Thymus (tissue), 11 donors: ENCODE results near the gene SPTBN1. TPM values are rescaled to one million over a fixed set of nuclear protein-coding genes. Genes with fewer than 3 reads are reported as not detected.

Source experiments
- DNase-seq, 9 donors: peaks; one replicate each; pipeline ENCODE4 v3.0.0-alpha.2; 2013; ENCODE audit warnings: low spot score in 9 of 9, low read depth in 6 of 9, missing footprints in 1 of 9
- H3K27ac ChIP-seq, 2 donors: one replicate each; pipeline ENCODE4 v1.5.1; 2013; ENCODE audit warnings: control low read depth in 1 of 2, low read depth in 1 of 2, low read length in 1 of 2, mild to moderate bottlenecking in 1 of 2, moderate library complexity in 1 of 2
- H3K27me3 ChIP-seq, 2 donors: one replicate each; pipeline ENCODE4 v1.5.1; 2013; ENCODE audit warnings: low read length in 1 of 2; ENCODE audit not compliant: control insufficient read depth in 2 of 2, insufficient read depth in 1 of 2
- H3K36me3 ChIP-seq, 2 donors: one replicate each; pipeline ENCODE4 v1.5.1; 2013; ENCODE audit warnings: low read length in 1 of 2, mild to moderate bottlenecking in 1 of 2, moderate library complexity in 1 of 2; ENCODE audit not compliant: control insufficient read depth in 2 of 2, insufficient read depth in 2 of 2
- H3K4me1 ChIP-seq, 2 donors: one replicate each; pipeline ENCODE4 v1.5.1; 2013; ENCODE audit warnings: low read length in 2 of 2; ENCODE audit not compliant: control insufficient read depth in 2 of 2, insufficient read depth in 2 of 2
- H3K4me3 ChIP-seq, 2 donors: one replicate each; pipeline ENCODE4 v1.5.1; 2013; ENCODE audit warnings: low read length in 2 of 2, control low read depth in 1 of 2, mild to moderate bottlenecking in 1 of 2
- H3K9me3 ChIP-seq, 2 donors: one replicate each; pipeline ENCODE4 v1.5.1; 2013; ENCODE audit warnings: low read length in 1 of 2, mild to moderate bottlenecking in 1 of 2; ENCODE audit not compliant: control insufficient read depth in 2 of 2, insufficient read depth in 1 of 2
- WGBS: extraction: QIAGEN DNeasy Blood & Tissue Kit; methylation state at CpG from one replicate; pipeline ENCODE4 v1.1.7; 2013; 5-methylcytosine and 5-hydroxymethylcytosine counted together
- polyA plus RNA-seq: library from polyadenylated mRNA; stranded (reverse); fragments of 200-250 nt; gene quantifications from one replicate; pipeline ENCODE4 v1.2.3, GENCODE V29; 2013
- total RNA-seq: library from RNA; stranded (reverse); fragments of 120-200 nt; gene quantifications from one replicate; pipeline ENCODE4 v1.2.4, GENCODE V29; 2013
- donor health status: healthy.

Gene SPTBN1
- total and polyA plus RNA-seq, 2 donors: 37.1 to 74.4 TPM

GRCh38 chr2:54556621-54557121 is 100.5 kb downstream of the SPTBN1 start:
- Histone ChIP-seq H3K36me3 (no peaks in the 10 kb centered on the region), H3K9me3 (no peaks in the 10 kb centered on the region), H3K4me3 (no peak overlapping the region), H3K27me3 (no peaks in the 10 kb centered on the region), H3K27ac (peak overlapping the region in 1 of 2 donors; percentile 56), H3K4me1 (peaks cover 7 to 36% of the 10 kb centered on the region in 2 donors)
- WGBS: 34% methylated on average over 2 of the region's 2 CpGs
- DNase-seq: no peak

DNA sequence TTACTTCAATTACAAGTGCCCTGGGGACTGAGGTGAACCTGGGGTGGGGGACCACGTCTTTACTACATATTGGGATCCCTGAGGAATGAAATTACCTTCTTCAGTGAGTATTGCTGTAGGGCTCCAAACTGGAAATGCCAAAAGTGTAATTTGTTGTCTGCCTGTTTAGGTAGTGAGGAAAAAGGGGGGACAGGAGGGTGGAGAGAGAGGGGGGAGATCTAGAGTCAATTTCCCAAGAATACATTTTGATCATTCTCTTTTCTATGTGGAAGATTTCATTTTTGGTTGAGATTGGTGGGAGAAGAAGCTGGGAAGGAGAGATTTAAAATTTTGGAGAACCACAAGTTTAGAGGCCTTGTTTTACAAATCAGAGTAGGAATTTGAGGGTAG is 101.1 kb downstream of the SPTBN1 start:
- peak overlapping the region; percentile 76 to 92 for H3K27ac ChIP-seq
- H3K36me3 ChIP-seq: no peaks in the 10 kb centered on the region
- WGBS: 92% methylated on average over 1 of the region's 1 CpG
- H3K4me3 ChIP-seq: peak overlapping the region; percentile 67 to 76
- peaks cover 8 to 40% of the 10 kb centered on the region in 2 donors for H3K4me1 ChIP-seq
- H3K9me3 ChIP-seq: no peaks in the 10 kb centered on the region
- no peaks in the 10 kb centered on the region for H3K27me3 ChIP-seq
- DNase-seq: no peak

- H3K4me1 ChIP-seq: peaks cover 13 to 44% of the 10 kb centered on the region in 2 donors
- H3K27ac ChIP-seq: peak overlapping the region; percentile 76 to 92
- no peaks in the 10 kb centered on the region for H3K36me3 ChIP-seq
- 2% methylated on average over 48 of the region's 48 CpGs for WGBS
- peak in 4 of 9 donors; percentile 56 to 80 (median 70) for DNase-seq
- H3K9me3 ChIP-seq: no peaks in the 10 kb centered on the region
- no peaks in the 10 kb centered on the region for H3K27me3 ChIP-seq
- peak overlapping the region; percentile 67 to 76 for H3K4me3 ChIP-seq
These were observed 101.6 kb downstream of the SPTBN1 start for GRCh38 chr2:54557601-54558187.

DNA sequence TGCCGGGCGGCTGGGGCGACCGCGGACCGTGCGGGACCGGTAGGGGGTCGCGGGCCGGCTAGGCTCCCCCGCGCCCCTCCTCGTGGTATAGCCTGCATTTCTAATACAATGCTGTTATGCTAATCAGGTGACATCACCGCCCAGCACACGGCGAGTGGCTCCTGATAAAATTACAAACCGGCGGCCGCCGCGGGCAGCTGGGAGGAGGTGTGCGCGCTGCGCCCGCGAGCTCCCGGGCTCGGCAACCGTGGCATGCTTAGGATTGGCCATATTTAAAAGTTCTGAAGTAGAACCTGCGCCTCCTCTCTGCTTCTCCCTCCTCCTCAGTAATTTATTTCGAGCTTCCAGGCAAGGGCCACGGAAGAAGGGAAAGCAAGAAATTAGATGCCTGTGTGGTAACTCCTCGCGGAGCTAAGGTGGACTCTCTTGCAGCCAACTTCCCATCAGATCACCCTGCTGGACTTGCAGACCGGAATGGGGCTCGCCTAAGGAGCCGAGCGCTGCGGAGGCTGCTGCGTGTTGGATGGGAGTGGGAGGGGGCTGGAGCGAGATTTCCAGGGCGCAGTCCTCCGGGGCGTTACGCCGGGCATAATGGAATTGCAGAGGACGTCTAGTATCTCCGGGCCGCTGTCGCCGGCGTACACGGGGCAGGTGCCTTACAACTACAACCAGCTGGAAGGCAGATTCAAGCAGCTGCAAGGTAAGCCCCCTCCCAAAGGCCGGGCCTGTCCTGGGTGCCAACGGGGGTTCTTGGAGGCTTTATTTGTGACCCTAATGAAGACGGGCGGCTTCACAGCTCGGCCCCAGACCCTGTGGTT is 102.3 kb downstream of the SPTBN1 start:
- peaks cover 14 to 49% of the 10 kb centered on the region in 2 donors for H3K4me1 ChIP-seq
- H3K4me3 ChIP-seq: peak overlapping the region; percentile 67 to 76
- peak in 4 of 9 donors; percentile 49 to 79 (median 64) for DNase-seq
- WGBS: under 1% methylated on average over 59 of the region's 59 CpGs
- H3K36me3 ChIP-seq: no peaks in the 10 kb centered on the region
- peak overlapping the region; percentile 92 to 94 for H3K27ac ChIP-seq
- no peaks in the 10 kb centered on the region for H3K27me3 ChIP-seq
- H3K9me3 ChIP-seq: no peaks in the 10 kb centered on the region

DNA sequence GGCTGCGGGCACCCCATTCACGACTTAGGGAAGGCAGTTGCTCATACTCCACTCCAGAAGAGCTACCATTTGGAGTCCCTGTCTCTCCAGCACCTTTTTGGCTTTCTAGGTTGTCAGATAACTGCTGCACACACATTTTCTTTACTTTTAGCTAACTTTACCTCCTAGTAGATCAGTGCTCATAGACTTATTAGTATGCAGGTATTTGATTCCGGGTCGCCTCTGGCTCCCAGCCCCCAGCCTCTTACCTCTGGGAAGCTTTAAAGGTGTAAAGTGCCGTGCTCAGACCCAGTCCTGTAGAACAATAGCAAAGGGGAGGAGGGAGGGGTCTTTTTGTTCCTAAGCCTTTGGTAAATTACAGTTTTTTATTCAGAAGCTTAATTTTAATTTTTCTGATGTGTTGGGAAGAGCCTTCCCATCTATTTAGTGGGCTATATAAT is 102.9 kb downstream of the SPTBN1 start:
- no peaks in the 10 kb centered on the region for H3K27me3 ChIP-seq
- WGBS: 0% methylated on average over 5 of the region's 5 CpGs
- peaks cover 14 to 46% of the 10 kb centered on the region in 2 donors for H3K4me1 ChIP-seq
- H3K4me3 ChIP-seq: peak overlapping the region; percentile 67 to 76
- H3K36me3 ChIP-seq: no peaks in the 10 kb centered on the region
- DNase-seq: peak in 2 of 9 donors; percentile 52 to 72
- H3K27ac ChIP-seq: peak overlapping the region; percentile 92 to 94
- no peaks in the 10 kb centered on the region for H3K9me3 ChIP-seq

DNA sequence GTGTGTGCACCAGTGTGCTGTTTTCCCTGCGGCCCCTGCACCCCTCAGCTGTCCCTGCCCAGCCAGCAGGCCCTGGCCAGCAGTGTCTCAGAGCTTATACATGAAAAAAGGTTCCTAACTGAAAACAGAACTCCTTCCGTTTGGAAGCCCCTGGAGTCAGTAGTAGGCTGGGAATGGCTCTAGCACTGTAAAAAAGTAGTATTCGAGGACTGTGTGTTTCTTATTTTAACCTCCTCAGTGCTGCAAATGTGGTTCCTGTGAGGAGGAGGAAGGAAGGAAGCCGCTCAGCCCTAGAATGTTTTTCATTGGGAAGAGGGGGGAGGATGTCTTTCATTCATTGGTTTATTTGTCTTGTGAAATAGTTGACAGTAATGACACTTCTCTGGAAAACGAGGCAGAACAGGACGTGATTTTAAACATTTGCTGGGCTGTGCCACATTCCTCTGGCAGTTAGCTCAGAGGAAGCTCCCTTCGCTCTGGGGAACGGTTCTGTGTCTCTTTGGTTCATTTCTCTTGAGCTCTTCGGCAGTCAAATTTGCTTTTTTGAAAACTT is 103.5 kb downstream of the SPTBN1 start:
- Histone ChIP-seq H3K4me1 (peaks cover 14 to 49% of the 10 kb centered on the region in 2 donors), H3K27ac (peak overlapping the region; percentile 94 to 99), H3K36me3 (no peaks in the 10 kb centered on the region), H3K27me3 (no peaks in the 10 kb centered on the region), H3K9me3 (no peaks in the 10 kb centered on the region), H3K4me3 (peak overlapping the region; percentile 67 to 76)
- DNase-seq: peak in 2 of 9 donors; percentile 60 to 80
- WGBS: under 1% methylated on average over 9 of the region's 9 CpGs

DNA sequence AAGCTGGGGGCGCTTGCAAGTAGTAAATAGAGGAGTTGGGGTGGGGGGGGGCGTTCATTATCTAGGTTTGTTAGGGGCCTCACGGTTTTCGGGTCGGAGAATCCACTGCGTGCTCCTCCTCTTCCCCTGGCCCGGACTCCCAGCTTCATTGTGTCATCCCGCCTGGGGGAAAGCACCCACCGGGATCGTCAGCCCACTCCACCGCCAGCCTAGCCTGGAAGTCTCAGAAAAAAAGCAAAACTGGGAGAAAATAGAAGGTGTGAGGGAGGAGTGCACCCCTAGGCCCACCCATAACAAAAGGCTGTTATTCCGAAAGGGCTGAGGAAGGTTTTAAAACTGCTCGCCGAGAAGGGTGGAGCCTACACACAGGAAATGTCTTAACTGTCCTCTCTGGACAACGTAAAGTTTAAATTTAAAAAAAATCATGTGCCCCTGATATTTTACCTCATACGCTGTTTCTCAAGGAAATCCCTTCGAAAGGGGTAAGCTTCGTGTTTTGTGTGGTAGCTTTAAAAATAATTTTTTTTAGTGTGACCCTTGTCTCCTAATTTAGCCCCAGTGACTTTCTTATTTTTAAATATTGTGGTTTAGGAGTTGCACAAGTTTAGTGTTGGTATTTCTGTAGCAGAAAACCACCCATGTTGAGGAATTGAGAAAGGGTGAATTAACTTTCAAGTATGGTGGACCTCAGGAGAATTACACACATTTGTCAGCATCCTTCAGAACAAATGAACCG is 104.2 kb downstream of the SPTBN1 start:
- WGBS: under 1% methylated on average over 19 of the region's 19 CpGs
- Histone ChIP-seq H3K36me3 (no peaks in the 10 kb centered on the region), H3K27me3 (no peaks in the 10 kb centered on the region), H3K4me3 (peak overlapping the region; percentile 67 to 76), H3K4me1 (peaks cover 14 to 49% of the 10 kb centered on the region in 2 donors), H3K9me3 (no peaks in the 10 kb centered on the region), H3K27ac (peak overlapping the region; percentile 94 to 99)
- DNase-seq: peak in 2 of 9 donors; percentile 55 to 81

GRCh38 chr2:54561010-54561409 is 104.9 kb downstream of the SPTBN1 start:
- peak overlapping the region; percentile 3 to 94 for H3K27ac ChIP-seq
- 28% methylated on average over 4 of the region's 4 CpGs for WGBS

More at GRCh38 chr2:54561010-54561409, 104.9 kb downstream of the SPTBN1 start:
- H3K27me3 ChIP-seq: no peaks in the 10 kb centered on the region
- H3K9me3 ChIP-seq: no peaks in the 10 kb centered on the region
- H3K36me3 ChIP-seq: no peaks in the 10 kb centered on the region
- no peak for DNase-seq
- H3K4me1 ChIP-seq: peaks cover 14 to 44% of the 10 kb centered on the region in 2 donors
- peak overlapping the region; percentile 67 to 76 for H3K4me3 ChIP-seq
